ENCODE data around the gene TMEM121B.

DNA sequence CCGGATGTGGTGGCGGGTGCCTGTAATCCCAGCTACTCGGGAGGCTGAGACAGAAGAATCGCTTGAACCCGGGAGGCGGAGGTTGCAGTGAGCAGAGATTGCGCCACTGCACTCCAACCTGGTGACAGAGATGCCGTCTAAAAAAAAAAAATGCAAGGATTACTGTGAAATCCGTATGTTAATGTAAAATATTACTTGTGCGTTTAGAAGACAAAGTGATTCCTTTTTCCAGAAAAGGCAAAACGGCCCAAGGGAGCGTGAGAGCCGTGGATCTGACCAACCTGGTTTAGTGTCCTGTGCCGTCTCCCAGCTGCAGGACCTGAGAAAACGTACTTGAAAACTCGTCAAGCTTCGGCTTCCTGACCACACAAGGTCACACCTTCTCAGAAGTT lies 37.0 kb upstream of the TMEM121B start:
- TF ChIP-seq POLR2AphosphoS5 (IDR thresholded peaks at IDR 0.05) (no peak), POLR2A (IDR thresholded peaks at IDR 0.05) (no peak)
- TF ChIP-seq, protein P1, sequence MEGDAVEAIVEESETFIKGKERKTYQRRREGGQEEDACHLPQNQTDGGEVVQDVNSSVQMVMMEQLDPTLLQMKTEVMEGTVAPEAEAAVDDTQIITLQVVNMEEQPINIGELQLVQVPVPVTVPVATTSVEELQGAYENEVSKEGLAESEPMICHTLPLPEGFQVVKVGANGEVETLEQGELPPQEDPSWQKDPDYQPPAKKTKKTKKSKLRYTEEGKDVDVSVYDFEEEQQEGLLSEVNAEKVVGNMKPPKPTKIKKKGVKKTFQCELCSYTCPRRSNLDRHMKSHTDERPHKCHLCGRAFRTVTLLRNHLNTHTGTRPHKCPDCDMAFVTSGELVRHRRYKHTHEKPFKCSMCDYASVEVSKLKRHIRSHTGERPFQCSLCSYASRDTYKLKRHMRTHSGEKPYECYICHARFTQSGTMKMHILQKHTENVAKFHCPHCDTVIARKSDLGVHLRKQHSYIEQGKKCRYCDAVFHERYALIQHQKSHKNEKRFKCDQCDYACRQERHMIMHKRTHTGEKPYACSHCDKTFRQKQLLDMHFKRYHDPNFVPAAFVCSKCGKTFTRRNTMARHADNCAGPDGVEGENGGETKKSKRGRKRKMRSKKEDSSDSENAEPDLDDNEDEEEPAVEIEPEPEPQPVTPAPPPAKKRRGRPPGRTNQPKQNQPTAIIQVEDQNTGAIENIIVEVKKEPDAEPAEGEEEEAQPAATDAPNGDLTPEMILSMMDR (IDR thresholded peaks at IDR 0.05): no peak

All from suprapubic skin (tissue), 4 donors.